OCI-LY3 (cell line): ENCODE results near the gene PEX10.

Source experiments
- CTCF ChIP-seq: fragments of 200-600, 300-600 bp; sonication (generic); IDR thresholded peaks from 2 replicates; pipeline ENCODE4 v1.5.1; 2014; ENCODE audit warnings: antibody characterized with exemption, low read length, low read depth
- EZH2phosphoT487 ChIP-seq: fragments of 200-600 bp; shearing (Covaris generic); IDR thresholded peaks from 2 replicates; pipeline ENCODE4 v1.6.1; 2018; ENCODE audit warnings: antibody characterized with exemption, mixed run types, low read depth

- TF ChIP-seq CTCF (no peak), EZH2phosphoT487 (no peak)
Observed at GRCh38 chr1:2373551-2374251, 38.7 kb downstream of the PEX10 start.
